A673 (cell line): Measurements from ENCODE around the gene RAB27A. TPM values are rescaled to one million over a fixed set of nuclear protein-coding genes. Genes with fewer than 3 reads are reported as not detected.

Experiments used
- BruUV-seq: library from RNA; stranded (reverse); fragments of 400-500 nt; replicated peaks from 2 replicates; lab custom pipeline; 2021; lab: Mats Ljungman, UMichigan
- CTCF ChIA-PET: fragments of 300-600 bp; sonication (Branson Sonifier 250); formaldehyde crosslinking; loops from one replicate; lab custom pipeline; 2022; ENCODE audit warnings: antibody characterized with exemption; lab: Charles Lee
- POLR2A ChIA-PET: fragments of 300-600 bp; sonication (Branson Sonifier 250); formaldehyde crosslinking; loops from one replicate; lab custom pipeline; 2022; ENCODE audit warnings: antibody characterized with exemption; ENCODE audit not compliant: low non-redundant PET; lab: Charles Lee
- DNase-seq: peaks from one replicate; pipeline ENCODE4 v3.0.0-alpha.2; 2015; ENCODE audit warnings: low spot score
- H3K27ac ChIP-seq: fragments of 200-600 bp; sonication (generic); 2 replicates; pipeline ENCODE4 v1.5.1; 2016; ENCODE audit warnings: mixed run types, low read depth, mild to moderate bottlenecking, mixed read lengths, antibody characterized with exemption, low read length; ENCODE audit not compliant: poor library complexity, severe bottlenecking
- H3K27me3 ChIP-seq: fragments of 200-600 bp; sonication (generic); replicated peaks from 2 replicates; pipeline ENCODE4 v1.6.1; 2017; ENCODE audit warnings: mixed run types, low read depth, mild to moderate bottlenecking, mixed read lengths, antibody characterized with exemption, low read length; ENCODE audit not compliant: insufficient read depth, poor library complexity
- H3K36me3 ChIP-seq: fragments of 200-600 bp; sonication (generic); 2 replicates; pipeline ENCODE4 v1.6.1; 2016; ENCODE audit warnings: mixed run types, mild to moderate bottlenecking, mixed read lengths, antibody characterized with exemption, low read length; ENCODE audit not compliant: insufficient read depth, poor library complexity, severe bottlenecking
- H3K4me1 ChIP-seq: fragments of 200-600 bp; sonication (generic); 2 replicates; pipeline ENCODE4 v1.6.1; 2017; ENCODE audit warnings: mixed run types, mild to moderate bottlenecking, mixed read lengths, antibody characterized with exemption, low read length; ENCODE audit not compliant: insufficient read depth, poor library complexity, severe bottlenecking
- H3K4me3 ChIP-seq: fragments of 200-600 bp; sonication (generic); 2 replicates; pipeline ENCODE4 v1.5.1; 2016; ENCODE audit warnings: low read depth, mixed run types, mild to moderate bottlenecking, mixed read lengths, low read length; ENCODE audit not compliant: poor library complexity, severe bottlenecking
- H3K9me3 ChIP-seq: fragments of 200-600 bp; sonication (generic); 2 replicates; pipeline ENCODE4 v1.6.1; 2016; ENCODE audit warnings: mixed run types, low read depth, mild to moderate bottlenecking, mixed read lengths, antibody characterized with exemption, low read length; ENCODE audit not compliant: poor library complexity, severe bottlenecking
- CTCF ChIP-seq: fragments of 300-800, 200-600 bp; sonication (generic); conservative IDR thresholded peaks from 2 replicates; pipeline ENCODE4 v1.5.1; 2017; ENCODE audit warnings: low read depth, mild to moderate bottlenecking, antibody characterized with exemption, low read length, moderate library complexity, mixed read lengths
- EZH2 ChIP-seq: fragments of 200-600 bp; sonication (generic); IDR thresholded peaks from 2 replicates; pipeline ENCODE4 v1.6.1; 2017; ENCODE audit warnings: borderline replicate concordance, low read depth, mild to moderate bottlenecking, mixed read lengths, antibody characterized with exemption, low read length; ENCODE audit not compliant: poor library complexity, severe bottlenecking
- intact Hi-C: fragments of 100-400 bp; cut with micrococcal nuclease; formaldehyde crosslinking; loops from one replicate; pipeline ENCODE4 v1.10.0; 2022; ENCODE audit not compliant: unreplicated experiment
- total RNA-seq: library from RNA; stranded (reverse); gene quantifications from 2 replicates; pipeline ENCODE4 v1.2.3, GENCODE V29; 2021

The RAB27A gene
- total RNA-seq, 1 experiment from 2014 or later = 1.8 TPM

GRCh38 chr15:55235546-55236036 lies 54.0 kb downstream of the RAB27A start:
- Histone ChIP-seq H3K9me3 (no peaks in the 10 kb centered on the region), H3K4me1 (no peaks in the 10 kb centered on the region), H3K27me3 (peaks cover 11% of the 10 kb centered on the region), H3K36me3 (no peaks in the 10 kb centered on the region), H3K4me3 (no peak overlapping the region), H3K27ac (no peak overlapping the region)
- ChIA-PET POLR2A (no interaction called here), CTCF (no interaction called here)
- DNase-seq = no peak
- BruUV-seq = no TSS peak
- intact Hi-C loops = no loop called here
- TF ChIP-seq CTCF = no peak
- TF ChIP-seq EZH2 = no peak

DNA sequence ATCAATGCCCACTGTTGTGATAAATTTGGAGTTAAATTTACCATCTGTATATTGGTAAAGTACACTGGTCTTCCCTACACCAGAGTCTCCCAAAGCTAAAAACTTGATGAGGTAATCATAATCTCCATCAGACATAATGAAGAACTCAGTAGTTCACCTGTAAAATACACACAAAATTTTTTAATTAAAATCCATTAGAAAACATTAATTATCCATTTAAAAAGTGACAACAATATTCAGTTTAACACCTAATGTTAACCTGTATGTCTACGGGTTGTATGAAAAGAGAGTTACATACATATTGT lies 54.9 kb downstream of the RAB27A start:
- POLR2A ChIA-PET = no interaction called here
- CTCF ChIA-PET = no interaction called here
- BruUV-seq = no TSS peak

GRCh38 chr15:55234104-55234799 lies 55.4 kb downstream of the RAB27A start:
- no peak for TF ChIP-seq CTCF
- TF ChIP-seq EZH2 = no peak
- Histone ChIP-seq H3K36me3 (no peaks in the 10 kb centered on the region), H3K27ac (no peak overlapping the region), H3K4me1 (no peaks in the 10 kb centered on the region), H3K27me3 (peaks cover 11% of the 10 kb centered on the region), H3K4me3 (no peak overlapping the region), H3K9me3 (no peaks in the 10 kb centered on the region)
- no TSS peak for BruUV-seq
- ChIA-PET CTCF (no interaction called here), POLR2A (no interaction called here)
- DNase-seq = no peak
- intact Hi-C loops = no loop called here

More for the DNA sequence above, 54.9 kb downstream of the RAB27A start:
- Histone ChIP-seq H3K36me3 (no peaks in the 10 kb centered on the region), H3K27ac (no peak overlapping the region), H3K4me1 (no peaks in the 10 kb centered on the region), H3K9me3 (no peaks in the 10 kb centered on the region), H3K27me3 (peaks cover 11% of the 10 kb centered on the region), H3K4me3 (no peak overlapping the region)
- no peak for TF ChIP-seq CTCF
- TF ChIP-seq EZH2 = no peak
- intact Hi-C loops = no loop called here
- no peak for DNase-seq
